ENCODE results near the gene ZBTB16. TPM values are rescaled to one million over a fixed set of nuclear protein-coding genes. Genes with fewer than 3 reads are reported as not detected.
A peak's percentile ranks its signal among the peaks of the same experiment; 100 is the strongest.

The ZBTB16 gene
- total and polyA plus RNA-seq, 3 donors from 2014 or later, result 11.4 to 88.5 (median 51.5) TPM

DNA sequence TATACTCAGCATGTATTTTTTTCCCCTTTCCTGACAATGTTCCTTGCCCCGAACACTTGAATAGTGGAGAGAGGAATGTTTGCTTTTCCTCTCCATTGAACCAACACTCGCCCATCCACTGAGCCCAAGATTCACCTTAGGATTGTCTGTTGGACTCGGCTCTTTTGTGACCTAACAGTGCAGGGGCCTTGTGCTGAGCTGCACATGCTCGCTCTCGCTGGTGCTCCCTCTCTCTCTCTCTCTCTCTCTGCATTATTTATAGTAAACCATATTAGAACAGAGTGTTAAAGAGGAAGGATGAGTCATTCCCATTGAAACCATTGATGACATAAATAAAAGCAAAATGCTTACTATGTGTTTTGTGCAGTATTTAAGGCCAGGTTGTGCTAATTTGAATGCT lies 20.7 kb downstream of the ZBTB16 start:
- Histone ChIP-seq H3K27me3 (no peaks in the 10 kb centered on the region), H3K4me3 (no peak overlapping the region), H3K27ac (peak overlapping the region; percentile 46 to 59), H3K36me3 (ENCODE audit: low read depth, missing control alignments) (no peaks in the 10 kb centered on the region), H3K4me1 (peaks cover 38% of the 10 kb centered on the region), H3K9me3 (no peaks in the 10 kb centered on the region)
- TF ChIP-seq, protein P1, sequence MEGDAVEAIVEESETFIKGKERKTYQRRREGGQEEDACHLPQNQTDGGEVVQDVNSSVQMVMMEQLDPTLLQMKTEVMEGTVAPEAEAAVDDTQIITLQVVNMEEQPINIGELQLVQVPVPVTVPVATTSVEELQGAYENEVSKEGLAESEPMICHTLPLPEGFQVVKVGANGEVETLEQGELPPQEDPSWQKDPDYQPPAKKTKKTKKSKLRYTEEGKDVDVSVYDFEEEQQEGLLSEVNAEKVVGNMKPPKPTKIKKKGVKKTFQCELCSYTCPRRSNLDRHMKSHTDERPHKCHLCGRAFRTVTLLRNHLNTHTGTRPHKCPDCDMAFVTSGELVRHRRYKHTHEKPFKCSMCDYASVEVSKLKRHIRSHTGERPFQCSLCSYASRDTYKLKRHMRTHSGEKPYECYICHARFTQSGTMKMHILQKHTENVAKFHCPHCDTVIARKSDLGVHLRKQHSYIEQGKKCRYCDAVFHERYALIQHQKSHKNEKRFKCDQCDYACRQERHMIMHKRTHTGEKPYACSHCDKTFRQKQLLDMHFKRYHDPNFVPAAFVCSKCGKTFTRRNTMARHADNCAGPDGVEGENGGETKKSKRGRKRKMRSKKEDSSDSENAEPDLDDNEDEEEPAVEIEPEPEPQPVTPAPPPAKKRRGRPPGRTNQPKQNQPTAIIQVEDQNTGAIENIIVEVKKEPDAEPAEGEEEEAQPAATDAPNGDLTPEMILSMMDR (IDR thresholded peaks at IDR 0.05), result no peak
- TF ChIP-seq POLR2A (IDR thresholded peaks at IDR 0.05), result no peak
- intact Hi-C loops (cut with DNase I; ENCODE audit: low total_unique reads), result no loop called here
- DNase-seq, result no peak
- WGBS, 2 donors, result 61 to 65% methylated on average over 5 of the region's 5 CpGs

GRCh38 chr11:114080769-114081168 lies 21.3 kb downstream of the ZBTB16 start:
- intact Hi-C loops (cut with DNase I; ENCODE audit: low total_unique reads), result no loop called here
- no peaks in the 10 kb centered on the region for H3K9me3 ChIP-seq
- peak overlapping the region in 1 of 2 donors; percentile 59 for H3K27ac ChIP-seq
- no peak overlapping the region for H3K4me3 ChIP-seq
- H3K4me1 ChIP-seq, result peaks cover 35% of the 10 kb centered on the region
- DNase-seq, result no peak
- 86 to 91% methylated on average over 3 of the region's 3 CpGs for WGBS, 2 donors
- TF ChIP-seq POLR2A (IDR thresholded peaks at IDR 0.05), result no peak
- TF ChIP-seq, protein P1 (IDR thresholded peaks at IDR 0.05), result no peak
- H3K27me3 ChIP-seq, result no peaks in the 10 kb centered on the region
- H3K36me3 ChIP-seq (ENCODE audit: low read depth, missing control alignments), result no peaks in the 10 kb centered on the region

- Histone ChIP-seq H3K4me3 (no peak overlapping the region), H3K36me3 (ENCODE audit: low read depth, missing control alignments) (no peaks in the 10 kb centered on the region), H3K27ac (peak overlapping the region in 1 of 2 donors; percentile 59), H3K9me3 (no peaks in the 10 kb centered on the region), H3K4me1 (peaks cover 30% of the 10 kb centered on the region), H3K27me3 (no peaks in the 10 kb centered on the region)
- no peak for DNase-seq
- intact Hi-C loops (cut with DNase I; ENCODE audit: low total_unique reads), result no loop called here
- WGBS, 2 donors, result 73 to 74% methylated on average over 9 of the region's 9 CpGs
- no peak for TF ChIP-seq POLR2A (IDR thresholded peaks at IDR 0.05)
- TF ChIP-seq, protein P1 (IDR thresholded peaks at IDR 0.05), result no peak
These were observed 22.3 kb downstream of the ZBTB16 start for GRCh38 chr11:114081641-114082414.

GRCh38 chr11:114082415-114082748 lies 22.9 kb downstream of the ZBTB16 start:
- H3K36me3 ChIP-seq (ENCODE audit: low read depth, missing control alignments), result no peaks in the 10 kb centered on the region
- no peak for DNase-seq
- H3K4me1 ChIP-seq, result peaks cover 30% of the 10 kb centered on the region
- H3K27me3 ChIP-seq, result no peaks in the 10 kb centered on the region
- intact Hi-C loops (cut with DNase I; ENCODE audit: low total_unique reads), result no loop called here
- 69 to 81% methylated on average over 6 of the region's 6 CpGs for WGBS, 2 donors
- no peaks in the 10 kb centered on the region for H3K9me3 ChIP-seq
- H3K4me3 ChIP-seq, result no peak overlapping the region
- TF ChIP-seq POLR2A (IDR thresholded peaks at IDR 0.05), result no peak
- TF ChIP-seq, protein P1 (IDR thresholded peaks at IDR 0.05), result no peak
- H3K27ac ChIP-seq, result no peak overlapping the region

- no peak overlapping the region for H3K4me3 ChIP-seq
- WGBS, 2 donors, result 63 to 73% methylated on average over 21 to 22 of the region's 22 CpGs
- H3K4me1 ChIP-seq, result peaks cover 30% of the 10 kb centered on the region
- H3K36me3 ChIP-seq (ENCODE audit: low read depth, missing control alignments), result no peaks in the 10 kb centered on the region
- H3K9me3 ChIP-seq, result no peaks in the 10 kb centered on the region
- intact Hi-C loops (cut with DNase I; ENCODE audit: low total_unique reads), result no loop called here
- H3K27ac ChIP-seq, result no peak overlapping the region
- no peaks in the 10 kb centered on the region for H3K27me3 ChIP-seq
- DNase-seq, result no peak
- TF ChIP-seq, protein P1 (IDR thresholded peaks at IDR 0.05), result no peak
- TF ChIP-seq POLR2A (IDR thresholded peaks at IDR 0.05), result no peak
These were observed 23.3 kb downstream of the ZBTB16 start for GRCh38 chr11:114082767-114083181.

All from testis (tissue), 3 donors.